ENCODE measurements around the gene RACK1. TPM values are rescaled to one million over a fixed set of nuclear protein-coding genes. Genes with fewer than 3 reads are reported as not detected.

Gene RACK1
- total RNA-seq, 4 donors from 2014 or later: 2,254 to 3,332 (median 2,569) TPM

DNA sequence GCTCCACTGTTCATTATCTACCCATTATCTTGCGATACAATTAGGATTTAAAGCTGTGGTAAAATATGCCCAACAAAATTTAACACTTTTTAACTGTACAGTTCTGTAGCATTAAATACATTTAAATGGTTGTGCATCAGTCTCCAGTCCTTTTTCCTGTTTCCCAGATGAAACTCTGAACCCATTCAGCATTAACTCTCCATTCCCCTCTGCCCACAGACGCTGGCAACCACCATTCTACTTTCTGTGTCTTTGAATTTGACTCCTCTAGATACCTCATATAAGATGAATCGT lies 35.8 kb downstream of the RACK1 start:
- TF ChIP-seq, protein P1, sequence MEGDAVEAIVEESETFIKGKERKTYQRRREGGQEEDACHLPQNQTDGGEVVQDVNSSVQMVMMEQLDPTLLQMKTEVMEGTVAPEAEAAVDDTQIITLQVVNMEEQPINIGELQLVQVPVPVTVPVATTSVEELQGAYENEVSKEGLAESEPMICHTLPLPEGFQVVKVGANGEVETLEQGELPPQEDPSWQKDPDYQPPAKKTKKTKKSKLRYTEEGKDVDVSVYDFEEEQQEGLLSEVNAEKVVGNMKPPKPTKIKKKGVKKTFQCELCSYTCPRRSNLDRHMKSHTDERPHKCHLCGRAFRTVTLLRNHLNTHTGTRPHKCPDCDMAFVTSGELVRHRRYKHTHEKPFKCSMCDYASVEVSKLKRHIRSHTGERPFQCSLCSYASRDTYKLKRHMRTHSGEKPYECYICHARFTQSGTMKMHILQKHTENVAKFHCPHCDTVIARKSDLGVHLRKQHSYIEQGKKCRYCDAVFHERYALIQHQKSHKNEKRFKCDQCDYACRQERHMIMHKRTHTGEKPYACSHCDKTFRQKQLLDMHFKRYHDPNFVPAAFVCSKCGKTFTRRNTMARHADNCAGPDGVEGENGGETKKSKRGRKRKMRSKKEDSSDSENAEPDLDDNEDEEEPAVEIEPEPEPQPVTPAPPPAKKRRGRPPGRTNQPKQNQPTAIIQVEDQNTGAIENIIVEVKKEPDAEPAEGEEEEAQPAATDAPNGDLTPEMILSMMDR (IDR thresholded peaks at IDR 0.05): no peak
- no peak for TF ChIP-seq POLR2A (IDR thresholded peaks at IDR 0.05)
- H3K4me3 ChIP-seq (replicated peaks in 1 of 3): no peak overlapping the region
- peaks cover 12 to 16% of the 10 kb centered on the region in 2 donors for H3K4me1 ChIP-seq
- H3K9me3 ChIP-seq: no peaks in the 10 kb centered on the region
- peak overlapping the region in 1 of 3 donors; percentile 68 for H3K27ac ChIP-seq
- no peaks in the 10 kb centered on the region for H3K36me3 ChIP-seq
- no peak for DNase-seq
- no peaks in the 10 kb centered on the region for H3K27me3 ChIP-seq
- intact Hi-C loops (cut with DNase I): no loop called here
- 50 to 57% methylated on average over 3 of the region's 3 CpGs for WGBS, 2 donors

DNA sequence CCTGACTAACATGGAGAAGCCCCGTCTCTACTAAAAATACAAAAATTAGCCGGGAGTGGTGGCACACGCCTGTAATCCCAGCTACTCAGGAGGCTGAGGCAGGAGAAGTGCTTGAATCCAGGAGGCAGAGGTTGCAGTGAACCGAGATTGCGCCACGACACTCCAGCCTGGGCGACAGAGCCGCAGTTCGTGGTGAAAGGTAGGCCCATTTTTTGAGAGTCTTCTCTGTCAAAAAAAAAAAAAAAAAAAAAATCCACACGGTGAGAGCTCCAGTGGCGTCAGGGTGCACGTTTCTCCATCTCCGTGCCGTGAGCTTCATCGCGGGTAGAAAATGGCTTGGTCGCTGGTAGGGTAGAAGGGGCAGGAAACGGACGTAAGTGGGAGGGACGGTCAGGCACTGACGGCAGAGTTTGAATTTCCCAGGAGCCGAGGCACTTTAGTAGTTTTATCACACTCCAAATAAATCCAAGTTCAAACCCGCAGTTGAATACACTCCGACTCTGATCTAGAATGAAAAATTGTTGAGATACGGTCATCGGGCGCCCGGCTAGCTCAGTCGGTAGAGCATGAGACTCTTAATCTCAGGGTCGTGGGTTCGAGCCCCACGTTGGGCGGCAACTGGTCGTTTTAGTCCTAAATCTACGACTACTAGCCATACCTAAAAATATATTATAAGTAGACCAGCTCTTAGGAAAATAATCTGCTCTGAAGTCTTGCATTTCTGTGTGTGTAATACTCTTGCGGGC lies 36.3 kb downstream of the RACK1 start:
- 2 to 3% methylated on average over 36 of the region's 36 CpGs for WGBS, 2 donors
- H3K4me3 ChIP-seq (replicated peaks in 1 of 3): peak overlapping the region in 2 of 3 donors; percentile 38 to 60
- peak; percentile 68 to 72 for DNase-seq
- peak overlapping the region; percentile 68 to 83 (median 70) for H3K27ac ChIP-seq
- H3K9me3 ChIP-seq: no peaks in the 10 kb centered on the region
- no peaks in the 10 kb centered on the region for H3K36me3 ChIP-seq
- intact Hi-C loops (cut with DNase I): no loop called here
- H3K4me1 ChIP-seq: peaks cover 12 to 16% of the 10 kb centered on the region in 2 donors
- no peaks in the 10 kb centered on the region for H3K27me3 ChIP-seq
- TF ChIP-seq POLR2A (IDR thresholded peaks at IDR 0.05): peak in 1 of 2 donors; percentile 19
- TF ChIP-seq, protein P1 (IDR thresholded peaks at IDR 0.05): no peak

DNA sequence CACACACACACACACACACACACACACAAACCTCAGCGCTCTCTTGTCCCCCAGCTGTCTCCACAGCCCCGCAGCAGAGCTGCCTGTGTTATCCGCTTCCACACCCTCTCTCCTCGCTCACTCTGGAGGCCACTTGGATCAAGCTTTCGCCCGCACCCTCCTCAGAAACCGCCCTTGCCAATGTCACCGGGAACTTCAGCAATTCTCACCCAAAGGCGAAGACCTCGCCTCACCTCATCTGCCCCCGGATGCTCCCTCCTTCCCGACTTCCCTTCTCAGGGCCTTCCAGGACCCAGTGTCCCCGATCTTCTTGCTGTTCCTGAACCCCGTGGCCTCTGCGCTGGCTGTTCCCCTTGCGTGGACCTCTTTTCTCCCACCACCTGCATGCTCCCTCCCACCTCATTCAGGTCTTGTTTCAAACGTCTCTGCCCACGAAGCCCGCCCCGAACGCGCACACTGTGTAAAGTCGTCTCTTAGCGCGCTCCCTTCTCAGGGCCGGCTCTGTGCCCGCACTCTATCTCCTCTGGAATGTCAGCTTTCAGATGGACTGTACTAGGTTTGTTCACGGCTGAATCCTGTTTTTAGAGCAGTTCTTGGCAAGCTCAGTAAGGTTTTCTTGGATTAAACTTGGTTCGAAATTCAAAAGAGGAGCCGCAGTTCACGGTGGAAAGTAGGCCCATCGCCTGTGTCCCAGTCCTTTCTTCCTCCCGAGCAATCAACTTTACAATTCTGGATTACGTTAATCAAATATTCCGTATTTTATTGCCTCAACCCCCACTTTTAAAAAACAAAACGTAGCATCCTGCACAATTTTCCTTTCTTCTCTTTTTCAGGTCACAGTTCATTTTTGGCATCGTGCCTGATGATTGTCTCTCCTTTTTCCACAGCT lies 37.7 kb downstream of the RACK1 start:
- 19 to 28% methylated on average over 37 of the region's 37 CpGs for WGBS, 2 donors
- Histone ChIP-seq H3K4me1 (peaks cover 12 to 16% of the 10 kb centered on the region in 2 donors), H3K27ac (peak overlapping the region; percentile 25 to 83 (median 68)), H3K36me3 (no peaks in the 10 kb centered on the region), H3K27me3 (no peaks in the 10 kb centered on the region), H3K4me3 (replicated peaks in 1 of 3) (peak overlapping the region in 2 of 3 donors; percentile 60 to 64), H3K9me3 (no peaks in the 10 kb centered on the region)
- TF ChIP-seq POLR2A (IDR thresholded peaks at IDR 0.05): no peak
- TF ChIP-seq, protein P1 (IDR thresholded peaks at IDR 0.05): no peak
- intact Hi-C loops (cut with DNase I): no loop called here
- DNase-seq: peak; percentile 37 to 48

DNA sequence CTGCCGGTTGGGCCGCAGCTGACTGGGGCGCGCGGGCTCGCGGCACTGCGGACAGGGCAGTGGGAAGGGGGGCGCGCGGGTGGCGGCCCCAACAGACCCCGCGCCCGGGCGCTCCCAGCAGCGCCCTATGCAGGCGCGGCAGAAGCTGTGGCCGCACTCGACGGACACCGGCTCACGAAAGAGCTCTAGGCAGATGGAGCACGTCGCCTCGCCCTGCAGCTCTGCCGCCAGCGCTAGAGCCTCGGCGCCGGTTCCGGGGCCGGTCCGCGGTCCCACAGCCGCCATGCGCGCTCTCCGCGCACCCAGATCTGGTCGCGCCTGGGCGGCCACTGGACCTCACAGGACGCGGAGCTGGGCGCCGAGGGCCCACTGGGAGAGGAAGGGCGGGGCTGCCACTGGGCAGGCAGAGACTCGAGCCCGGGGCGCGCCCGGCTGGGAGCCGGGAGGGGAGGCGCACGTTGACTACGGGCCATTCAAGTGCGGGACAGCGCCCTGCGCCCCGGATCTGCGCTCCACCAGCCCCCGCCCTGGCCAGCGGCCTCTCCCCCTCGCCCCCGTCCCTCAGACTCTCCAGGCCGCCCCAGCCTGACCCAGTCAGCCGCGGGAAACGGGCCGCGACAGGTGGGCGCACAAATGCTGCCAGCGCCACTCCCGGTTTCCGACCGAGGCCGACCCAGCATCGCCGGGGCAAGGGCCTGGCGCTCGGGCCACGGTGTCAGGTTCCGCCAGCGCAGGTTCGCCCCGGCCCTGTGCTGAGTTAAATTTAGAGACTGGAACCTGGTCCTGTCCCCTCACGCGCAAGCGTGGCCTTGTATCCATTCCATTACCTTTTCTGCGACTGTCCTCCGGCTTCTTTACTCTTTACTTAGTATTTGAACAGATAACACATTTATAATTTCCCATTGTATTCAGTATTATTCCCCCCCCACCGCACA lies 38.6 kb downstream of the RACK1 start, which contains the start of gene TRIM7:
TSS of gene TRIM7 (minus strand) at position 371 of the 935 bp plus-strand sequence. CDS start at position 285, 86 bp downstream.
- WGBS, 2 donors: 4 to 6% methylated on average over 18 to 32 of the region's 94 CpGs
- Histone ChIP-seq H3K36me3 (no peaks in the 10 kb centered on the region), H3K4me1 (peaks cover 12 to 16% of the 10 kb centered on the region in 2 donors), H3K27me3 (no peaks in the 10 kb centered on the region), H3K27ac (peak within 1 kb of the TSS; percentile 58 to 83 (median 70)), H3K9me3 (no peaks in the 10 kb centered on the region), H3K4me3 (replicated peaks in 1 of 3) (peak within 1 kb of the TSS; percentile 59 to 64 (median 60))
- TF ChIP-seq POLR2A (IDR thresholded peaks at IDR 0.05): peak in 1 of 2 donors; percentile 53
- TF ChIP-seq, protein P1 (IDR thresholded peaks at IDR 0.05): no peak
- intact Hi-C loops (cut with DNase I): no loop called here
- peak; percentile 76 for DNase-seq

Data from thyroid gland (tissue), 4 donors.